Ramos (cell line): ENCODE measurements around the gene AHCTF1.

Source experiments
- in situ Hi-C: fragments of 300-500 bp; cut with MboI; formaldehyde crosslinking; loops from one replicate; pipeline ENCODE4 v1.14.3; 2022; ENCODE audit warnings: low sequenced_read_pairs; ENCODE audit not compliant: unreplicated experiment

The AHCTF1 gene

GRCh38 chr1:246801241-246802020, 130.3 kb downstream of the AHCTF1 start:
- in situ Hi-C loops: no loop called here

GRCh38 chr1:246800756-246801155, 131.0 kb downstream of the AHCTF1 start:
- in situ Hi-C loops: no loop called here

GRCh38 chr1:246800356-246800755, 131.4 kb downstream of the AHCTF1 start:
- in situ Hi-C loops: no loop called here

DNA sequence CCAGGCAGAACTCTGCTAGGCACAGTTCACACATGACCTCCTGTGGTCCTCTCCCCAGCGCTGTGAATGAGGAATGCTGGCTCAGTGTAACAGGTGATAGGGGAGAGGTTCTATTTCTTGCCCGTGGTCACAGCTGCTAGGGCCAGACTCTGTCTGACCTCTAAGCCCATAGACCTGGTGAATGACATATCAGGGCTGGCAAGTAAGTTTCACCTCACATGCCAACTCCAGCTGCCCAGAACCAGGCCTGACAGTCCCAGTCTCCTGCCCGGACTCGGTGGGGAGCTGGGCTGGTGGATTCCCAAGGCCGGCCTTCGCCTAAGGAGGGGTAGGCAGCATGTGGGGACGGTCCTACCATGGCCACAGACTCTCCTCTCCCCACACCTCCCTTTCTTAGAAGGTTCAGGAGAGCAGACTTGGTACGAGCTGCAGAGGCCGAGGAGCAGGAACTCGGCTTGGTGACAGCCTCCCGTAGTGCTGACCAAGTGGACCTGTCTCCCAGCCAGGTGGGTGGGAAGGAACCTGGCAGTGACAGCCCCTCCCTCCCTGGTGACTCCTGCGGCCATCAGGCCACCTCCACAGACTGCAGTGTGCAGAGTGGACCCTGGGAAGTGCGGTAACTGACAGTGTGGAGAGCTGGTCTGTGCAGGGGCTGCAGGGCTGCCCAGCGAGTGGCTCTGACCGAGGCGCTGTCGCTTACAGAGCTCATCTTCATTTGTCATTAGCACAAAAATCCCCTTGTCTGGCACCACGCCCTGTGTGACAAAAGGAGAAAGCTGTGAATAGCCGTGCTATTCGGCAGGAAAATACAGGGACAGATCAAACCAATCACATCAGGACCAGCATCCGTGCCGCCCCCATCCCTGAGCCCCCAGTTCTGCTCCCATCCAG, 132.9 kb downstream of the AHCTF1 start:
- in situ Hi-C loops: no loop called here

GRCh38 chr1:246798107-246798506, 133.6 kb downstream of the AHCTF1 start:
- in situ Hi-C loops: no loop called here

- in situ Hi-C loops: no loop called here
Observed at GRCh38 chr1:246797597-246797996, 134.2 kb downstream of the AHCTF1 start.

GRCh38 chr1:246797157-246797556, 134.6 kb downstream of the AHCTF1 start:
- in situ Hi-C loops: no loop called here

DNA sequence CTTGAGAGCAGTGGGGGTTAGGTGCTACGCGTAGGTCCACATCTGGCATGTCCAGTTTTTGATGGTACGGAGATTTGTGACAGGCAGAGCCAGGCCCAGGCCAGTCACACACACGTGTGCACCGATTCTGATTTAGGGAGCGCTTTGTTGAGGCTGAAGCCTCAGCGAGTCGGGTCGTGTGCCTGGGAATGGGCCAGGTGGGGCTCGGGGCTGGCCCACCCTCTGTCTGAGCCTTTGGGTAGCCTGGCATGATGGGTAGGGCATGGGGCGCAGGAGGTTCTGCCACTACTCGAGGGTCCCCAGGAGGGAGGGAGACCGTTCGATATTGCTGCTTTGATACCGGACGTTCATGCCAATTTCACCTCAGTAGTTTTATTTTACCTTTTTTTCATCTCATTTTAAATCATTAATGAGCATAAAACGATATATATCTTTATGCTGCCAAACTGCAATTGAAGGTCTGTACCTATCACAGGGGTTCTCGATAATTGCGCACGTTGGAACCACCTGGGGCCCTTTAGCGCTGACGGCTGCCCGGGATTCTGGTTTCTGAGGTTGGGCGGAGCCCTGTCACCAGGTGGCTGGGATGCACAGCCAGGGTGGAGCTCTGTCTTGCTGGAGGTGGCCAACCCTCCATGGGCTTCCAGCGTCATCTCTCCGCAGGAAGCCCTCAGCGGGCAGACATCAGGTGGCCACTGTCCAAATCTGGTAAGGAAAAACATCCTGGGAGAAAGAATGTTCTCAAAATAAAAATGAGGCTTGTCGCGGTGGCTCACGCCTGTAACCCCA, 135.6 kb downstream of the AHCTF1 start:
- in situ Hi-C loops: no loop called here

DNA sequence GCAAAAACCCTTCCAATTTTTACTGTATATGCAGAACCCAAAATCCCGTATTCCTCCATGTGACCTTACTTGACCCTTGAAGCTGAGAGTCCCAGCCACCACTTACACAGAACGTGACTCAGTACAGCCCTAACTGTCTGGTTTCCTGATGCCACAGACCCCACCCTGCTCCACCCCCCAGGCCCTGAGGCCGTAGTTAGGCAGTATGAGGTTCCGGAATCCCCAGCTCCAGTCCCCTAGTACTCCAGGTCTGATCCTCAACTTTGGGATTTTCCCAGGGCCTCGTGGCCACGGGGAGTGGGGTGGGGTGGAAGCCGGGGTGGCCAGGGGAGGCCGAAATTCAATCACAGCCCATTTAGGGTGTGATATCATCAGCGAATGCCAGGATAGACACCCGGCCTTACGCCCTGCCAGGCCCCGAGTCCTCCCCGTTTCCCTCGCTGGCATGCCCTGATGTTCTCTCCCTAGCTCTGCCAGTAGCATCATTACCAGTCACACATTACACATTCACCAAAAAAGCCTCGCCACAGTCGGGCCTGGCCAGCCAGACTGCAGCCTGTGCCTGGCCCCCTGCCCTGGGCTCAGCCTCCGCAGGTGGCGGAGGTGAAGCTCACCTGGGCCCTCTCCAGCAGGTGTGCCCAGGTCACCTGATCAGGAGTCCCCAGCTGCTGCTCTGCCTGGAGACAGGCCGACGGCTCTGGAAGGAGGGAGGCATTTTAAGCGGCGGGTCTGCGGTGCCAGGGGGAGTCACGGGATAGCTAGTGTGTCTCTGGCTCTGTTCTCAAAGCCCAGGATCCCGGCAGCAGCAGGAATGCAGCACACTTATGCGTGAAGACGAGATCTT, 136.7 kb downstream of the AHCTF1 start:
- in situ Hi-C loops: no loop called here

- in situ Hi-C loops: no loop called here
Observed at GRCh38 chr1:246794048-246794827, 137.5 kb downstream of the AHCTF1 start.

- in situ Hi-C loops: no loop called here
Observed at GRCh38 chr1:246793356-246793896, 138.3 kb downstream of the AHCTF1 start.

DNA sequence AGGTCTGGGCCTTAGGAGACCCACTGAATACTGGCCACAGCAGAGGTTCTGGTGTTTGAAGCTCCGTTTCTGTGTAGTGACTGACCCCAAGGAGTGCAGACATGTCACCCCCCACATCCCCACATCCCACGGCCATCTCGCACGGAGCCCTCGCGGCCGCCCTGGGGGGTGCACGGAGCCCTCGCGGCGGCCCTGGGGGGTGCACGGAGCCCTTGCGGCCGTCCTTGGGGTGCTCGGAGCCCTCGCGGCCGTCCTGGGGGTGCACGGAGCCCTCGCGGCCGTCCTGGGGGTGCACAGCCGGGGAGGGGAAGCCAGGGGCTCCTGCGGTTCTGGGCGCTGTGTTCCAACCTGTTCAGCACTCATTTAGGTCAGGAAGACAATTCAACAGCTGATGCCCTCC, 139.1 kb downstream of the AHCTF1 start:
- in situ Hi-C loops: no loop called here

GRCh38 chr1:246791303-246791918, 140.3 kb downstream of the AHCTF1 start:
- in situ Hi-C loops: no loop called here

- in situ Hi-C loops: no loop called here
Observed at GRCh38 chr1:246790833-246791232, 140.9 kb downstream of the AHCTF1 start.

DNA sequence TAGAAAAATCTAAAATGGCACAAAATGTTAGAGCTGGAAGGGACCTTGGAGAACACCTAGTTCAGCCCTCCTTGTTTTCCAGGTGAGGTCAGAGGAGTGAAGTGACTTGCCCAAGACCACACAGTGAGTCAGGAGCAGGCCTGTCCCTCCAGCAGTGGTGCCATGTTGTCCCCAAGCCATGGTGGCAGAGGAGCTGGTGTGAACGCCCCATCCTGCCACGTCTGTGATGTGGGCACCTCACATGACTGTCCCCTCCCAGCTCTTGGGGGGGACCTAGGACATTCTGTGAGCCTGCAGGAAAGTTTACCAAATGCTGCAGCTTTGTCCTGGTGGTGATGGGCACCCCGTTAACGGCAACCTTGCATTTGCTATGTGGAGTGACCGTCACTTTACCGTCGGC, 141.4 kb downstream of the AHCTF1 start:
- in situ Hi-C loops: no loop called here

DNA sequence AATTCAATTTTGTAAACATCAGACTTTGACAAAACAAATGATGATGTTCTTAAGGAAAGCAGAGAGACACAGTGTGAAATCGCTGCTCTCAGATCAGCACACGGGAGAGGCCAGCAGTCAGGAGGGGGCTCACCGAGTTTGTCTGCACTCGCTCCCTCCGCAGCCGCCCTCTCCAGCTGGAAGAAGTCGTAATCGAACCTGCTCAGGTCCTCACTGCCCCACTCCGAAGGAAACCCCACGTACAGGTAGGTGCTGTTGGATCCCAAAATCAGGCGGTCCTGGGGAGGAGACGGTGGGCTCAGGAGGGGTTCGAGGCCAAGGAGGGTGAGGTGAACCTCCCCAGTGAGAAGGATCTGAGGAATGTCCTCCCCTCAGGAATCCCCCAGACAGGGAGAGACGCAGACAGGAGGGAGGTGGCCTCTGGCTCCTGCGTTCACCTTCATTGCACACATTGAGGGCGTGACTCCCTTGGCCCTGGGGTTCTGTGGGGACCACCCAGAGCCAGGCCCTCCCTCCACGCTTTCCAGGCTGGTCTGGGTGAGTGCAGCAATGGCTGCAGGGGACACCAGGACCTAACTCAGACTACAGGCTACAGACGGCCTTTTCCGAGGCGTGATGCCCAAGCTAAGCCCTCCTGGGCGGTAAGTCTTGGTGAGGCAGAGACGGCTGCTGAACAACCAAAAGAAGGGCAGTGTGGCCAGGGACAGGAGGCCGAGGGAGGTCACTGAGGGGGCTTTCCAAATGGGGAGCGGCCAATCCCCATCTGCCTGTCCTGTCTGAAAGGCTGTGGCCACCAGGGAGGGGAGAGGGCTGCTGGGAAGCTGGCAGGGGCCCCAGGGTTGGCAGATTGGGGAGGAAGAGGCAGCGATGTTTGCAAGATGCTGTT, 142.1 kb downstream of the AHCTF1 start:
- in situ Hi-C loops: no loop called here
